Liver (tissue), 9 donors: ENCODE measurements around the gene C2CD4C. TPM values are rescaled to one million over a fixed set of nuclear protein-coding genes. Genes with fewer than 3 reads are reported as not detected.

Source experiments
- DNase-seq: peaks from one replicate; pipeline ENCODE4 v3.0.0-alpha.2; 2017; ENCODE audit warnings: low spot score
- H3K27ac ChIP-seq, 2 donors: one replicate each; pipeline ENCODE4 v1.7.0; 2013; ENCODE audit warnings: inconsistent platforms in 2 of 2, low read length in 2 of 2, control low read depth in 1 of 2, low read depth in 1 of 2, mild to moderate bottlenecking in 1 of 2
- H3K27me3 ChIP-seq, 4 donors: one replicate each; pipeline versions ENCODE4 v1.6.1 to v1.7.0; 2013; ENCODE audit warnings: low read length in 3 of 4, inconsistent platforms in 1 of 4, mild to moderate bottlenecking in 1 of 4, moderate library complexity in 1 of 4; ENCODE audit not compliant: control insufficient read depth in 4 of 4, insufficient read depth in 4 of 4
- H3K36me3 ChIP-seq, 4 donors: one replicate each; pipeline versions ENCODE4 v1.6.1 to v1.7.0; 2013; ENCODE audit warnings: low read length in 3 of 4, mild to moderate bottlenecking in 3 of 4, low read depth in 1 of 4, moderate library complexity in 1 of 4; ENCODE audit not compliant: control insufficient read depth in 4 of 4, insufficient read depth in 3 of 4
- H3K4me1 ChIP-seq, 4 donors: one replicate each; pipeline versions ENCODE4 v1.6.1 to v1.7.0; 2013; ENCODE audit warnings: low read length in 3 of 4, mild to moderate bottlenecking in 3 of 4, moderate library complexity in 1 of 4; ENCODE audit not compliant: control insufficient read depth in 4 of 4, insufficient read depth in 4 of 4
- H3K4me3 ChIP-seq, 3 donors: one replicate each; pipeline versions ENCODE4 v1.6.1 to v1.7.0; 2013; ENCODE audit warnings: low read length in 3 of 3, control low read depth in 1 of 3, low read depth in 1 of 3, mild to moderate bottlenecking in 1 of 3
- H3K9ac ChIP-seq, 2 donors: one replicate each; pipeline ENCODE4 v1.7.0; 2013; ENCODE audit warnings: low read length in 2 of 2, mild to moderate bottlenecking in 2 of 2, moderate library complexity in 2 of 2, control low read depth in 1 of 2, low read depth in 1 of 2
- H3K9me3 ChIP-seq, 4 donors: one replicate each; pipeline versions ENCODE4 v1.6.1 to v1.7.0; 2013; ENCODE audit warnings: low read length in 3 of 4; ENCODE audit not compliant: control insufficient read depth in 4 of 4
- ATF3 ChIP-seq: IDR thresholded peaks from 2 replicates; pipeline ENCODE4 v1.6.1; 2016; ENCODE audit warnings: antibody characterized with exemption
- CTCF ChIP-seq: fragments of 150-350 bp; IDR thresholded peaks from 2 replicates; pipeline ENCODE4 v1.5.1; 2017; ENCODE audit warnings: improper control_type of control experiment, low read depth, low read length; ENCODE audit not compliant: missing input control
- EGR1 ChIP-seq, 2 donors: IDR thresholded peaks; 2 replicates each; pipeline ENCODE4 v1.6.1; 2016 to 2018; ENCODE audit warnings: antibody characterized with exemption in 2 of 2, low read depth in 2 of 2
- FOXA1 ChIP-seq: IDR thresholded peaks from 2 replicates; pipeline ENCODE4 v1.6.1; 2016; ENCODE audit warnings: antibody characterized with exemption
- FOXA2 ChIP-seq: IDR thresholded peaks from 2 replicates; pipeline ENCODE4 v1.6.1; 2016; ENCODE audit warnings: antibody characterized with exemption
- GABPA ChIP-seq, 2 donors: IDR thresholded peaks in 1 of 2; conservative IDR thresholded peaks in 1 of 2; 2 replicates each; pipeline ENCODE4 v1.6.1; 2016; ENCODE audit warnings: antibody characterized with exemption in 2 of 2, mild to moderate bottlenecking in 1 of 2, moderate library complexity in 1 of 2
- HNF4A ChIP-seq, 2 donors: conservative IDR thresholded peaks; 2 replicates each; pipeline ENCODE4 v1.6.1; 2016; ENCODE audit warnings: antibody characterized with exemption in 2 of 2, mild to moderate bottlenecking in 2 of 2
- HNF4G ChIP-seq: IDR thresholded peaks from 2 replicates; pipeline ENCODE4 v1.6.1; 2016; ENCODE audit warnings: antibody characterized with exemption
- JUND ChIP-seq, 2 donors: IDR thresholded peaks; 2 replicates each; pipeline ENCODE4 v1.6.1; 2016; ENCODE audit warnings: antibody characterized with exemption in 2 of 2
- MAX ChIP-seq: IDR thresholded peaks from 2 replicates; pipeline ENCODE4 v1.6.1; 2016; ENCODE audit warnings: antibody characterized with exemption
- NR2F2 ChIP-seq: IDR thresholded peaks from 2 replicates; pipeline ENCODE4 v1.6.1; 2016; ENCODE audit warnings: antibody characterized with exemption
- RAD21 ChIP-seq, 2 donors: IDR thresholded peaks; 2 replicates each; pipeline ENCODE4 v1.6.1; 2016; ENCODE audit warnings: antibody characterized with exemption in 2 of 2, mild to moderate bottlenecking in 2 of 2
- REST ChIP-seq: IDR thresholded peaks from 2 replicates; pipeline ENCODE4 v1.6.1; 2016; ENCODE audit warnings: antibody characterized with exemption, mild to moderate bottlenecking
- RXRA ChIP-seq, 2 donors: IDR thresholded peaks; 2 replicates each; pipeline ENCODE4 v1.6.1; 2017 to 2018; ENCODE audit warnings: antibody characterized with exemption in 2 of 2, mild to moderate bottlenecking in 1 of 2
- SP1 ChIP-seq: IDR thresholded peaks from 2 replicates; pipeline ENCODE4 v1.6.1; 2018; ENCODE audit warnings: antibody characterized with exemption, mild to moderate bottlenecking
- TAF1 ChIP-seq: conservative IDR thresholded peaks from 2 replicates; pipeline ENCODE4 v1.6.1; 2016; ENCODE audit warnings: antibody characterized with exemption, mild to moderate bottlenecking
- YY1 ChIP-seq: IDR thresholded peaks from 2 replicates; pipeline ENCODE4 v1.6.1; 2016; ENCODE audit warnings: antibody characterized with exemption, mild to moderate bottlenecking
- ZBTB33 ChIP-seq: IDR thresholded peaks from 2 replicates; pipeline ENCODE4 v1.6.1; 2016; ENCODE audit warnings: antibody characterized with exemption
- WGBS: extraction: QIAGEN DNeasy Blood & Tissue Kit; methylation state at CpG from one replicate; pipeline ENCODE4 v1.1.7; 2013; 5-methylcytosine and 5-hydroxymethylcytosine counted together
- polyA plus RNA-seq, 2 donors: library from polyadenylated mRNA; stranded (reverse) in 1 of 2; unstranded in 1 of 2; fragments of 200-250 nt in 1 of 2; fragments of >200 nt in 1 of 2; fragmentation: Nextera tagmentation in 1 of 2; extraction: Ambion mirVana in 1 of 2; gene quantifications; one replicate each; pipeline versions ENCODE4 v1.2.1 to v1.2.3, GENCODE V29; 2013 to 2015
- total RNA-seq, 2 donors: library from RNA; depleted of rRNA; stranded (reverse); fragments of >200 nt; gene quantifications; one replicate each; pipeline ENCODE4 v1.2.3, GENCODE V29; 2014
- donor health status: healthy.
- donor health status: healthy.
- donor health status: healthy.
- donor health status: healthy.
- donor health status: healthy.

The C2CD4C gene
- total and polyA plus RNA-seq, 4 donors = 0.08 to 0.42 (median 0.19) TPM

- Histone ChIP-seq H3K9me3 (no peaks in the 10 kb centered on the region), H3K4me3 (no peak overlapping the region), H3K27ac (no peak overlapping the region), H3K36me3 (no peaks in the 10 kb centered on the region), H3K27me3 (peaks cover 0 to 8% (median 0%) of the 10 kb centered on the region in 4 donors), H3K9ac (no peak overlapping the region), H3K4me1 (no peaks in the 10 kb centered on the region)
- no peak for DNase-seq
- 83% methylated on average over 13 of the region's 13 CpGs for WGBS
- TF ChIP-seq REST (no peak), SP1 (no peak), HNF4A (conservative IDR thresholded peaks at IDR 0.05) (no peak), YY1 (no peak), ATF3 (no peak), EGR1 (IDR thresholded peaks at IDR 0.05; ENCODE audit: low read depth in 2 of 2) (no peak), FOXA2 (no peak), ZBTB33 (no peak), NR2F2 (no peak), JUND (IDR thresholded peaks at IDR 0.05) (no peak), RXRA (IDR thresholded peaks at IDR 0.05) (no peak)
Observed at GRCh38 chr19:369256-369655, 39.7 kb downstream of the C2CD4C start.

GRCh38 chr19:368630-369024 lies 40.3 kb downstream of the C2CD4C start:
- Histone ChIP-seq H3K9me3 (no peaks in the 10 kb centered on the region), H3K36me3 (no peaks in the 10 kb centered on the region), H3K9ac (no peak overlapping the region), H3K4me3 (no peak overlapping the region), H3K4me1 (no peaks in the 10 kb centered on the region), H3K27ac (no peak overlapping the region), H3K27me3 (peaks cover 0 to 8% (median 0%) of the 10 kb centered on the region in 4 donors)
- WGBS = 74% methylated on average over 7 of the region's 7 CpGs
- no peak for DNase-seq
- no peak for TF ChIP-seq RAD21 (IDR thresholded peaks at IDR 0.05)
- TF ChIP-seq MAX = no peak
- no peak for TF ChIP-seq SP1
- no peak for TF ChIP-seq CTCF
- no peak for TF ChIP-seq JUND (IDR thresholded peaks at IDR 0.05)
- no peak for TF ChIP-seq HNF4A (conservative IDR thresholded peaks at IDR 0.05)
- no peak for TF ChIP-seq REST
- TF ChIP-seq FOXA1 = no peak
- no peak for TF ChIP-seq NR2F2
- no peak for TF ChIP-seq ATF3
- TF ChIP-seq GABPA (IDR thresholded peaks at IDR 0.05 in 1 of 2, conservative IDR thresholded peaks at IDR 0.05 in 1 of 2) = no peak
- TF ChIP-seq ZBTB33 = no peak
- no peak for TF ChIP-seq TAF1
- no peak for TF ChIP-seq EGR1 (IDR thresholded peaks at IDR 0.05; ENCODE audit: low read depth in 2 of 2)
- TF ChIP-seq HNF4G = no peak
